ENCODE measurements around the gene MIB2.

Gene MIB2

DNA sequence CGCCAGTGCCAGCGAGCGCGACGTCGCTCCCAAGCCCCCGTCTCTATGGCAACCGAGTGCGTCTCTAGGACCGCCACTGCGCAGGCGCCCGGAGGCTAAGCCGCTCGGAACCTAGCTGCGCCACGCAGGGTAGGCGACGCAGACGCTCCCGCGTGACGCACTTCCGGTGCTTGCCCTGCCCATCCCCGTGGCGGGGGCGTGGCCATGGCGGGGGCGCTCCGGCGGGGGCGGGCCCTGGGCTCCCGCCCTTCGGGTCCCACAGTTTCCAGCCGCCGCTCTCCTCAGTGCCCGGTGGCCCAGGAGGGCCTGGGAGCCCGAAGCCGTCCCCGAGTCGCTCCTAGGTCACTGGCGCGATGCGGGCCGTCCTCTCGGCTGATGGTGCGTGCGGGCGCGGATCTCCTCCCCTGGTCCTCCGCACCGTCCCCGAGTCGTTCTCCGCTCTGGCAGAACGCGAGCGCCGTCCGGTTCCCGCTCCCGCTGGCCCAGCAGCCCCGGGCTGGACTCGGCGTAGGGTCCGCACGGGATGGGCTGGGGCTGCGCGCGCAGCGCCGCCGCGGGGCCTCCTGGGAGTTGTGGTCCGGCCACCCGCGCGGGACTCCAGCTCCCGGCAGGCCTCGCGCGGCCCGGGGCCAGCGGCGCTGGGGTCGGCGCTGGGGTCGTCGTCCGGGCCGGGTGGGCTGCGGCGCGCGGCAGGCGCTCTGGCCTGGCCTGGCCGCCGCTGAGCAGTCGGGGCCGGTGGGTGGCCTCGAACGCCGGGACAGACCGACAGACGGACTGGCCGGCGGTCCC lies at the start of gene MIB2:
Gene MIB2, plus strand, starts transcription at position 245 of the 789 bp plus-strand sequence. CDS start 7,953 bp downstream, outside the sequence.
- Histone ChIP-seq H3K9me3 (replicated peaks in 1 of 11) (no peaks in the 10 kb centered on the region), H4K20me1 (peaks cover 11 to 62% (median 44%) of the 10 kb centered on the region in 11 experiments; a peak in 18 of 22 replicates), H3K36me3 (peaks cover 0 to 28% (median 14%) of the 10 kb centered on the region in 11 experiments; a peak in 14 of 22 replicates), H3K27ac (peak within 1 kb of the TSS; percentile 91 to 99 (median 97)), H3K4me3 (peak within 1 kb of the TSS; percentile 81 to 98 (median 90)), H3K4me2 (peak within 1 kb of the TSS; percentile 84 to 100 (median 98)), H3K4me1 (peaks cover 27 to 50% (median 38%) of the 10 kb centered on the region in 10 experiments), H3K9ac (peak within 1 kb of the TSS; percentile 90 to 99 (median 96)), H3K27me3 (no peaks in the 10 kb centered on the region)
- no peak for TF ChIP-seq Cebpa-rat (IDR thresholded peaks at IDR 0.05)

DNA sequence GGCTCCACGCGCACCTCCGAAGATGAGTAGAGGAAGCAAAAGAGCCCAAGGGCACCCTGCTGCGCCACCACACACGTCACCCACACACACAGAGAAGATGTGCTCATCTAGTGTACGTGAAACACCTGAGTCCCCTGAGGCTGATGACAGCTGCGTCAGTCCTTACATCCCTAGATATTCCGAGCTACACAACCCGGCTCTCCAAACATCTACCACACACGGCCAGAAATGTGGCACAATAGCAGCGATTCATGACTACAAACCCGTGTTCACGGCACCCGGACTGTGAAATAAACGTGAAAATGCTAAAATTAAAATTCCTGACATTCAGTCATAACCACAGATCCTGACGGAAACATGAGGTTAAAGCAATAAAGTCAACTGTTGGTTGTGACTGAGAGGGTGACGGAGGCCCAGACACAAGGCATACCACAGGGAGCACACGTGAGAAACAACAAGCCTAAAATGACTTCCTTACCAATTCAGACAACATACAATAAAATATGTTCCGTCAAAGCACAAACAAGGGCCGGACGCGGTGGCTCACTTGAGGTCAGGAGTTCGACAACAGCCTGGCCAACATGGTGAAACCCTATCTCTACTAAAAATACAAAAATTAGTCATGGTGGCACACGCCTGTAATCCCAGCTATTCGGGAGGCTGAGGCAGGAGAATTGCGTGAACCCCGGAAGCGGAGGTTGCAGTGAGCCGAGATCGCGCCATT lies 48.0 kb upstream of the MIB2 start:
- H3K36me3 ChIP-seq, result peaks cover 88 to 99% (median 94%) of the 10 kb centered on the region in 11 experiments
- H4K20me1 ChIP-seq, result peaks cover 100% of the 10 kb centered on the region in 11 experiments
- peak overlapping the region in 1 of 11 experiments; percentile 41; a peak in 1 of 22 replicates for H3K9ac ChIP-seq
- H3K4me3 ChIP-seq, result no peak overlapping the region
- TF ChIP-seq Cebpa-rat (IDR thresholded peaks at IDR 0.05), result no peak
- H3K27ac ChIP-seq, result no peak overlapping the region
- H3K9me3 ChIP-seq (replicated peaks in 1 of 11), result no peaks in the 10 kb centered on the region
- no peaks in the 10 kb centered on the region for H3K27me3 ChIP-seq
- H3K4me2 ChIP-seq, result no peak overlapping the region
- H3K4me1 ChIP-seq, result peaks cover 24 to 51% (median 33%) of the 10 kb centered on the region in 10 experiments; a peak in 19 of 20 replicates

- no peak for TF ChIP-seq Cebpa-rat (IDR thresholded peaks at IDR 0.05)
- Histone ChIP-seq H3K4me2 (no peak overlapping the region), H3K4me1 (peaks cover 22 to 49% (median 36%) of the 10 kb centered on the region in 10 experiments), H3K27ac (no peak overlapping the region), H3K36me3 (peaks cover 82 to 99% (median 94%) of the 10 kb centered on the region in 11 experiments), H3K27me3 (no peaks in the 10 kb centered on the region), H4K20me1 (peaks cover 100% of the 10 kb centered on the region in 11 experiments), H3K4me3 (no peak overlapping the region), H3K9me3 (replicated peaks in 1 of 11) (no peaks in the 10 kb centered on the region), H3K9ac (peak overlapping the region in 3 of 11 experiments; percentile 10 to 41 (median 41); a peak in 3 of 22 replicates)
Observed at GRCh38 chr1:1567891-1568291, 47.4 kb upstream of the MIB2 start.

DNA sequence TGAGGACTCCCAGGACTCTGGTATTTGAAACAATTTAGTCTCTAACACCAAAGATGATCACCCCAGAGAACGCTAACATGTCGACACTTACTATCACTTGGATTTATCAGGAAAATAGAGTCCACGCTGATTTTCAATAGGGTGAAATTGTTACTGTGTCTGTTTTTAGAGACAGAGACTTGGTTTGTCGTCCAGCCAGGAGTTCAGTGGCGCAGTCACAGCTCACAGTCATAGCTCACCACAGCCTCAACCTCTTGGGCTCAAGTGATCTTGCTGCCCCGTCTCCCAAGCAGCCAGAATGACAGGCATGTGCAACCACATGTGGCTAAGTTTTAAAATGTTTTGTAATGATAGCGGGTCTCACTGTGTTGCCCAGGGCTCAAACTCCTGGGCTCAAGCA lies 46.0 kb upstream of the MIB2 start:
- no peaks in the 10 kb centered on the region for H3K9me3 ChIP-seq (replicated peaks in 1 of 11)
- no peak overlapping the region for H3K4me3 ChIP-seq
- H3K9ac ChIP-seq, result peak overlapping the region in 5 of 11 experiments; percentile 7 to 64 (median 26); a peak in 7 of 22 replicates
- no peak for TF ChIP-seq Cebpa-rat (IDR thresholded peaks at IDR 0.05)
- H3K27me3 ChIP-seq, result no peaks in the 10 kb centered on the region
- peaks cover 17 to 47% (median 36%) of the 10 kb centered on the region in 10 experiments for H3K4me1 ChIP-seq
- H3K36me3 ChIP-seq, result peaks cover 68 to 91% (median 84%) of the 10 kb centered on the region in 11 experiments
- H3K4me2 ChIP-seq, result no peak overlapping the region
- peaks cover 93 to 99% (median 95%) of the 10 kb centered on the region in 11 experiments for H4K20me1 ChIP-seq
- no peak overlapping the region for H3K27ac ChIP-seq

DNA sequence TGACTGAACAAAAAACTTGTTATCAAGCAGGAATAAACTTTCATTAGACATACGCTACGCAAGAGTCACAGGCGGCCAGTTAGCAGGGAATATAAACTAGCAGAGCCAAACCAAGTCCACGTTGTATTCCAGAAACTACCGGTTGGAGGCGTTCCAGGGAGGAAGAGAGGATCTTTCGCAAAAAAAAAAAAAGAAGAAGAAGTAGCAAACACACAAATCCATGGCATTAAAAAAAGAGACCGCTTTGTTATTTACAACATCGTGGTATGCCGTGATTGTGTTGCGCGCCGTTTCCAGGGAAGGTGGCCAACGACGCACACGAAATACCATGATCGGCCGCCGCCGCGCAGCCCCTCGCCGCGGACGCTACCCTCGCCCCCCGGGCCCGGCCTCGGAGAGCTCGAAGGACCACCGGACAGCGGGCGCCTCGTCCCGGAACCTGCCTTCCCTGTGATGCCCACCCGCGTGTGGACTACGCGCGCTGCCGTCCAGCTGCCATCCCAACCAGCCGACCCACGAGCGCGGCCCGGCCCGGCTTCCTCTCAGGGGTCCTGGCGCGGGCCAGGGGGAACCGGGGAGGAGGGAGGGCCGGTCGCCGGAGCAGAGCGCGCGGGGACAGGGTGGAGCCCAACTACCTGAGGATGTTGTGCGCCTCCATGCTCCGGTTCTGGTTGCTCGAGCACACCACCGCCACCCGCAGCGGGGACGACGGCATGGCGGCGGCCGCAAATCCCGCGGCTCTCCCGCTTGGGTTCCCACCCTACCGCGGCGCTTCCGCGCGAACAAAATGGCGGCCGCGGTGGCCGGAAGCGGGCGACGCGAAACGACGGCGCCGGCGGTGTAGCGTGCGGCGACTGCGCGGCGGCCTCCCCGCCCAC lies 41.2 kb upstream of the MIB2 start:
- H3K4me3 ChIP-seq, result peak overlapping the region; percentile 88 to 100 (median 98)
- H3K4me2 ChIP-seq, result peak overlapping the region; percentile 85 to 99 (median 97)
- TF ChIP-seq Cebpa-rat (IDR thresholded peaks at IDR 0.05), result no peak
- peaks cover 22 to 55% (median 39%) of the 10 kb centered on the region in 10 experiments for H3K4me1 ChIP-seq
- no peaks in the 10 kb centered on the region for H3K9me3 ChIP-seq (replicated peaks in 1 of 11)
- peaks cover 0 to 31% (median 20%) of the 10 kb centered on the region in 11 experiments; a peak in 14 of 22 replicates for H3K27me3 ChIP-seq
- H3K27ac ChIP-seq, result peak overlapping the region; percentile 97 to 100 (median 98)
- peaks cover 26 to 44% (median 38%) of the 10 kb centered on the region in 11 experiments; a peak in 21 of 22 replicates for H3K36me3 ChIP-seq
- H3K9ac ChIP-seq, result peak overlapping the region; percentile 93 to 100 (median 99)
- peaks cover 45 to 52% (median 47%) of the 10 kb centered on the region in 11 experiments for H4K20me1 ChIP-seq

DNA sequence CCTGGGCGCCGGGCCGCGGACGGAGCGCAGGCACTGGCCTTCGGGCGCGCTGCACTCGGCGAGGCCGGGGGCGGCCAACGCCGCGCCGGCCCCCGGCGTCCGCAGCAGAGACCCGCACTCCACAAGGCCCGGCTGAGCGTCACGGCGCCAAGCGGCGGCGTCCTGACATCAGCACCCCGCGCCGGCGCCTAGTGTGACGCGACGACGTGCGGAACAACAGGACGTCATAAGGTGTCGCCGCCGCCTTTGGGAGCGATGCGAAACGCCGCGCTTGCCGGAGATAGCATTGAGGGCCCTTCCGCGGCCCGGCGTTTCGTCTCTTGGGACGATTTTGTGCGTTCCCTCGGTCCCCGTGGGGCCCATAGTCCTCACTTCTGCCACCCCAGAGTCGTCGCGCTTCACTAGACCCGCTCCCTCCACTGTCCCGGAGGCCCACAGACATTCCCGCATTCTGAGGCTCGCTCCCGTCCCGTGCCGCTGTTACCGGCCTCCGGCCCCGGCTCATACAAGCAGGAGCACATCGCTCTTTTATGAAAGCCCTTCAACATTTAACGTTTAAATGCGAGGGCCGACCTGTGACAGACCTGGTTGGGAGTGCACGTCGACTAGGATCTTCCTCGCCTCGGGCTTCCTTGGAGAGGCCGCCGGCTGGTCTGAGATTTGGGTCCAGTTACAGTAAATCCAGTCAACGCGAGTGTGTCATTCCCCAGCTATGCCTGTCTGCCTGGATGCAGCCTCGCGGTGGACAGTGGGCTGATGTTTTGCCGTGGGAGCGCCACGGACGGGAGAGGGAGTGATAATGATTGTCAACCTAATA lies 40.4 kb upstream of the MIB2 start, which contains the start of gene SSU72:
Gene SSU72, minus strand, starts transcription at position 143 of the 817 bp plus-strand sequence. CDS start 306 bp downstream, outside the sequence.
- Histone ChIP-seq H3K9ac (peak within 1 kb of the TSS; percentile 93 to 100 (median 99)), H3K27ac (peak within 1 kb of the TSS; percentile 97 to 100 (median 98)), H4K20me1 (peaks cover 37 to 44% (median 39%) of the 10 kb centered on the region in 11 experiments), H3K4me1 (peaks cover 22 to 47% (median 36%) of the 10 kb centered on the region in 10 experiments), H3K27me3 (peaks cover 0 to 39% (median 29%) of the 10 kb centered on the region in 11 experiments; a peak in 14 of 22 replicates), H3K4me2 (peak within 1 kb of the TSS; percentile 85 to 100 (median 97)), H3K36me3 (peaks cover 17 to 35% (median 30%) of the 10 kb centered on the region in 11 experiments; a peak in 21 of 22 replicates), H3K9me3 (replicated peaks in 1 of 11) (no peaks in the 10 kb centered on the region), H3K4me3 (peak within 1 kb of the TSS; percentile 88 to 100 (median 98))
- no peak for TF ChIP-seq Cebpa-rat (IDR thresholded peaks at IDR 0.05)

DNA sequence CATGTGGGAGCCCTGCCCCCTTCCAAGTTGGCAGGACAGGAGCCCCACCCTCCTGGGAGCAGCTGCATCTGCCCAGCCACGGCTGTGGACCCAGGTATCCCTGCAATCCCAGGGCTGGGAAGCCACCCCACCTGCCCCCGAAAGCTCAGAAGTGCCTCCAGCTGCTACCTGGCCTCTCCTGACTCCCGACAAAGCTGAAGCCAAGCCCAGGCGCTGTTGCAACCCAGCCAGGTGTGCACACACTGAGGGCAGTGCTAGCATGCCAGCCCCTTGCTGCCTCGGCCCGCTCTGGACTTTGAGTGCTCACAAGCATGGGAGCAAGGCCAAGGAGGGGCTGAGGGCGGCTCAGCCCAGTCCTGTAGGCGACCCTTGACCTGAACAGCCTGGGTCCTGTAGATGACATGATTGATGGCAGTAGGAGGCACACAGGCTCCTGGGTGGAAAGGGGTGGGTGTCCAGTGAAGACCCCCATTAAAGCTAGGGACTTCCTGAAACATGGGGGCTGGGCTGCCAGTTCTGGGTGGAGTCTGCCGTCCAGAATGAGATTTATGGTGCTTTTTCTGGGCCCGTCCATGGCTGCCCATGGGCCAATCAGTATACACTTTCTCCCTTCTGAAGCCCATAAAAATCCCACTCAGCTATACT lies 37.8 kb upstream of the MIB2 start:
- H3K9ac ChIP-seq, result 0 out of 22 replicates have a peak overlapping the region, but pooled peaks of 1 of the 11 experiments have one; percentile 14
- H3K27ac ChIP-seq, result no peak overlapping the region
- H3K36me3 ChIP-seq, result peaks cover 0 to 11% (median 7%) of the 10 kb centered on the region in 11 experiments; a peak in 13 of 22 replicates
- no peaks in the 10 kb centered on the region for H3K9me3 ChIP-seq (replicated peaks in 1 of 11)
- peaks cover 11 to 18% (median 13%) of the 10 kb centered on the region in 11 experiments for H4K20me1 ChIP-seq
- H3K4me3 ChIP-seq, result no peak overlapping the region
- no peak overlapping the region for H3K4me2 ChIP-seq
- H3K4me1 ChIP-seq, result peaks cover 18 to 24% (median 21%) of the 10 kb centered on the region in 10 experiments
- H3K27me3 ChIP-seq, result peaks cover 0 to 55% (median 42%) of the 10 kb centered on the region in 11 experiments; a peak in 16 of 22 replicates
- no peak for TF ChIP-seq Cebpa-rat (IDR thresholded peaks at IDR 0.05)
